ENCODE measurements around the gene FIGN. TPM values are rescaled to one million over a fixed set of nuclear protein-coding genes. Genes with fewer than 3 reads are reported as not detected.

FIGN gene
- total and polyA plus RNA-seq, 2 of the 13 experiments (the other 11 are each of a cell fraction or from before 2014, with no cell fraction given): 6.6 to 6.7 TPM

DNA sequence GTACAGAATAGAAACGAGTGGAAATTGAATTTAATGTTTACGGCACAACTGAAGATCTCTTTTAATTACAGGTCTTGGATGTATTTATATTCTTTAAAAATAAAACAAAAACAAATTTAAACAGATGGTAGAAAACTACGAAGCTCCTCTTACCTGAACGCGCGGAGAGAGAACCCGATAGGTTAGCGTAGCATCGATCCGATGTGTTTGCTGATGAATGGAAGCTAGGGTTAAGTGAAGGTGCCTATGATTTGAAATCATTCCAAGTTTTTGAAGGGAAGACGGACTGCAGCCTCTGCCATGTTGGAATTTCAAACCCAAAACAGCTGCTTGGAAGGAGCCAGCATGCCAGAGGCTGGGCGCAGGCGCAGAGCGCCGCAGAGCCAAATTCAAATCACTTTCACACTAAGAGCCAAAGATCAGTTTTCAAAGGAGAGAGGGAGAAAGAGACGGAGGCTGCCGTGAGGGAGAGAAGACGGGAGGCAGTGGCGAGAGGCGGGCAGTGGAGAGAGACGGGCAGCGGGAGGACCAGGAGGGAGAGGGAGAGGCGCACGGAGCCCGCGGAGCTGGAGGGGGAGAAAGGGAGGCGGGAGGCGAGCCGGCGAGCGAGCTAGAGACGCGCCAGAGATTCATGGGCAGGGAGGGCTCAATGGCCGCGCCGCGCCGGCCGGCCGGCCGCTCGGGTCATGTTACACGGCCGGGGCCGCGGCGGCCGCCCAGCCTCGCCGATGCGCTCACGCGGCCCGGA, at the start of gene FIGN (continued):
- TF ChIP-seq SOX6 (IDR thresholded peaks at IDR 0.05) (no peak), SOX6 (CRISPR knock-in tag; IDR thresholded peaks at IDR 0.05) (peak; percentile 70), TRIM24 (CRISPR knock-in tag; IDR thresholded peaks at IDR 0.05) (no peak), NR2F1 (CRISPR knock-in tag; IDR thresholded peaks at IDR 0.05) (no peak), HNF4A (CRISPR knock-in tag; IDR thresholded peaks at IDR 0.05) (peak; percentile 66), ZNF530 (CRISPR knock-in tag; IDR thresholded peaks at IDR 0.05; ENCODE audit: low read depth) (no peak), TSC22D2 (CRISPR knock-in tag; IDR thresholded peaks at IDR 0.05; ENCODE audit: borderline replicate concordance) (no peak), NFKBIZ (CRISPR knock-in tag; IDR thresholded peaks at IDR 0.05) (0 out of 2 replicates have a peak, but pooled peaks have one; percentile 18), TCF7 (IDR thresholded peaks at IDR 0.05; ENCODE audit: low read depth) (0 out of 2 replicates have a peak, but pooled peaks have one; percentile 33), DMAP1 (CRISPR knock-in tag; IDR thresholded peaks at IDR 0.05) (peak; percentile 79; the same call in 1 of the 2 replicates), ZNF253 (CRISPR knock-in tag; IDR thresholded peaks at IDR 0.05; ENCODE audit: borderline replicate concordance) (no peak), RORA (CRISPR knock-in tag; IDR thresholded peaks at IDR 0.05) (no peak), ZSCAN29 (CRISPR knock-in tag; conservative IDR thresholded peaks at IDR 0.05) (no peak), SNAPC2 (CRISPR knock-in tag; IDR thresholded peaks at IDR 0.05) (no peak; the same call in 1 of the 2 replicates), SRSF4 (IDR thresholded peaks at IDR 0.05; ENCODE audit: low read depth, low read length, poor library complexity, severe bottlenecking) (no peak), NFIB (CRISPR knock-in tag; IDR thresholded peaks at IDR 0.05; ENCODE audit: borderline replicate concordance) (no peak), TBP (CRISPR knock-in tag; IDR thresholded peaks at IDR 0.05) (no peak), SMARCE1 (IDR thresholded peaks at IDR 0.05; ENCODE audit: borderline replicate concordance) (no peak)
- TF ChIP-seq, protein P1, sequence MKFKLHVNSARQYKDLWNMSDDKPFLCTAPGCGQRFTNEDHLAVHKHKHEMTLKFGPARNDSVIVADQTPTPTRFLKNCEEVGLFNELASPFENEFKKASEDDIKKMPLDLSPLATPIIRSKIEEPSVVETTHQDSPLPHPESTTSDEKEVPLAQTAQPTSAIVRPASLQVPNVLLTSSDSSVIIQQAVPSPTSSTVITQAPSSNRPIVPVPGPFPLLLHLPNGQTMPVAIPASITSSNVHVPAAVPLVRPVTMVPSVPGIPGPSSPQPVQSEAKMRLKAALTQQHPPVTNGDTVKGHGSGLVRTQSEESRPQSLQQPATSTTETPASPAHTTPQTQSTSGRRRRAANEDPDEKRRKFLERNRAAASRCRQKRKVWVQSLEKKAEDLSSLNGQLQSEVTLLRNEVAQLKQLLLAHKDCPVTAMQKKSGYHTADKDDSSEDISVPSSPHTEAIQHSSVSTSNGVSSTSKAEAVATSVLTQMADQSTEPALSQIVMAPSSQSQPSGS (CRISPR knock-in tag; IDR thresholded peaks at IDR 0.05): no peak
- TF ChIP-seq, protein P2, sequence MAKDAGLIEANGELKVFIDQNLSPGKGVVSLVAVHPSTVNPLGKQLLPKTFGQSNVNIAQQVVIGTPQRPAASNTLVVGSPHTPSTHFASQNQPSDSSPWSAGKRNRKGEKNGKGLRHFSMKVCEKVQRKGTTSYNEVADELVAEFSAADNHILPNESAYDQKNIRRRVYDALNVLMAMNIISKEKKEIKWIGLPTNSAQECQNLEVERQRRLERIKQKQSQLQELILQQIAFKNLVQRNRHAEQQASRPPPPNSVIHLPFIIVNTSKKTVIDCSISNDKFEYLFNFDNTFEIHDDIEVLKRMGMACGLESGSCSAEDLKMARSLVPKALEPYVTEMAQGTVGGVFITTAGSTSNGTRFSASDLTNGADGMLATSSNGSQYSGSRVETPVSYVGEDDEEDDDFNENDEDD (CRISPR knock-in tag; IDR thresholded peaks at IDR 0.05; ENCODE audit: borderline replicate concordance): peak; percentile 94
- TF ChIP-seq, protein P3, sequence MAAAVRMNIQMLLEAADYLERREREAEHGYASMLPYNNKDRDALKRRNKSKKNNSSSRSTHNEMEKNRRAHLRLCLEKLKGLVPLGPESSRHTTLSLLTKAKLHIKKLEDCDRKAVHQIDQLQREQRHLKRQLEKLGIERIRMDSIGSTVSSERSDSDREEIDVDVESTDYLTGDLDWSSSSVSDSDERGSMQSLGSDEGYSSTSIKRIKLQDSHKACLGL (CRISPR knock-in tag; IDR thresholded peaks at IDR 0.05): peak; percentile 69; the same call in 1 of the 2 replicates
- TF ChIP-seq, protein P4, sequence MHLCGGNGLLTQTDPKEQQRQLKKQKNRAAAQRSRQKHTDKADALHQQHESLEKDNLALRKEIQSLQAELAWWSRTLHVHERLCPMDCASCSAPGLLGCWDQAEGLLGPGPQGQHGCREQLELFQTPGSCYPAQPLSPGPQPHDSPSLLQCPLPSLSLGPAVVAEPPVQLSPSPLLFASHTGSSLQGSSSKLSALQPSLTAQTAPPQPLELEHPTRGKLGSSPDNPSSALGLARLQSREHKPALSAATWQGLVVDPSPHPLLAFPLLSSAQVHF (CRISPR knock-in tag; IDR thresholded peaks at IDR 0.05): no peak
- TF ChIP-seq, protein P5, sequence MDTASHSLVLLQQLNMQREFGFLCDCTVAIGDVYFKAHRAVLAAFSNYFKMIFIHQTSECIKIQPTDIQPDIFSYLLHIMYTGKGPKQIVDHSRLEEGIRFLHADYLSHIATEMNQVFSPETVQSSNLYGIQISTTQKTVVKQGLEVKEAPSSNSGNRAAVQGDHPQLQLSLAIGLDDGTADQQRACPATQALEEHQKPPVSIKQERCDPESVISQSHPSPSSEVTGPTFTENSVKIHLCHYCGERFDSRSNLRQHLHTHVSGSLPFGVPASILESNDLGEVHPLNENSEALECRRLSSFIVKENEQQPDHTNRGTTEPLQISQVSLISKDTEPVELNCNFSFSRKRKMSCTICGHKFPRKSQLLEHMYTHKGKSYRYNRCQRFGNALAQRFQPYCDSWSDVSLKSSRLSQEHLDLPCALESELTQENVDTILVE (CRISPR knock-in tag; IDR thresholded peaks at IDR 0.05): peak; percentile 38
- TF ChIP-seq, protein P6, sequence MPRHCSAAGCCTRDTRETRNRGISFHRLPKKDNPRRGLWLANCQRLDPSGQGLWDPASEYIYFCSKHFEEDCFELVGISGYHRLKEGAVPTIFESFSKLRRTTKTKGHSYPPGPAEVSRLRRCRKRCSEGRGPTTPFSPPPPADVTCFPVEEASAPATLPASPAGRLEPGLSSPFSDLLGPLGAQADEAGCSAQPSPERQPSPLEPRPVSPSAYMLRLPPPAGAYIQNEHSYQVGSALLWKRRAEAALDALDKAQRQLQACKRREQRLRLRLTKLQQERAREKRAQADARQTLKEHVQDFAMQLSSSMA (CRISPR knock-in tag; IDR thresholded peaks at IDR 0.05): no peak

Measured in HepG2 (cell line).